Measurements from ENCODE around the gene TALDO1. TPM values are rescaled to one million over a fixed set of nuclear protein-coding genes. Genes with fewer than 3 reads are reported as not detected.
"Not testable (repeated sequence)": the region's sequence is repeated elsewhere in the genome, so short reads cannot be mapped to it uniquely, and the experiment has no call there.

Gene TALDO1
- total RNA-seq, 2 donors from 2014 or later: 132 to 232 TPM

DNA sequence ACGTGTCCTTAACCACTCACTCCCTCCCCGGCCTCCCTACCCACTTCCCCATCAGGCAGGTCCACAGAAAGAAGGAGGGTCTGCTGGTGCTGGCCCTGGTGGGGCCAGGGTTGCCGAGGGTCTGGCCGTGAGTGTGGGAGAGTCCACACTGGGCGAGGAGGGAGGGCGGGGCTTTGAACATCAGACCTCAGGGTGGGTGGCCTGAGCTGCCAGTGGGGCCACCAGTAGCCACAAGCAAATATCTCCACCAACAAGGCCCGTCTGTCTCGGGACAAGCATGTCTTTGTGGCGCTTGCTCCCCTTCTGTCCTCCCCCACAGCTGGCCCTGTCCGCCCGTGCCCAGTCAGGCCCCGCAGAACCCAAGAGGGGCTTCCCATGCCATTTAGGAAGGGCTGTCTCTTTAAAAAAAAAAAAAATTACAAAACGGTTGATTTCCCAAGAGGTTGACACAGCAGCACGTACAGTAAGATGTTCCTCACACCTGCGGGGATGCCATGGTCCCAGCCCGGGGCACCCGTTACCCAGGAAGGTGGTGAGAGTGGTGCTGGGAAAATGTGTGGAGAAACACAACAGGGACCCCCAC lies 17.7 kb upstream of the TALDO1 start:
- H3K4me1 ChIP-seq (ENCODE audit: control insufficient read depth in 1 of 2, low read depth in 2 of 2): peaks cover 22 to 34% of the 10 kb centered on the region in 2 donors
- TF ChIP-seq, protein P1, sequence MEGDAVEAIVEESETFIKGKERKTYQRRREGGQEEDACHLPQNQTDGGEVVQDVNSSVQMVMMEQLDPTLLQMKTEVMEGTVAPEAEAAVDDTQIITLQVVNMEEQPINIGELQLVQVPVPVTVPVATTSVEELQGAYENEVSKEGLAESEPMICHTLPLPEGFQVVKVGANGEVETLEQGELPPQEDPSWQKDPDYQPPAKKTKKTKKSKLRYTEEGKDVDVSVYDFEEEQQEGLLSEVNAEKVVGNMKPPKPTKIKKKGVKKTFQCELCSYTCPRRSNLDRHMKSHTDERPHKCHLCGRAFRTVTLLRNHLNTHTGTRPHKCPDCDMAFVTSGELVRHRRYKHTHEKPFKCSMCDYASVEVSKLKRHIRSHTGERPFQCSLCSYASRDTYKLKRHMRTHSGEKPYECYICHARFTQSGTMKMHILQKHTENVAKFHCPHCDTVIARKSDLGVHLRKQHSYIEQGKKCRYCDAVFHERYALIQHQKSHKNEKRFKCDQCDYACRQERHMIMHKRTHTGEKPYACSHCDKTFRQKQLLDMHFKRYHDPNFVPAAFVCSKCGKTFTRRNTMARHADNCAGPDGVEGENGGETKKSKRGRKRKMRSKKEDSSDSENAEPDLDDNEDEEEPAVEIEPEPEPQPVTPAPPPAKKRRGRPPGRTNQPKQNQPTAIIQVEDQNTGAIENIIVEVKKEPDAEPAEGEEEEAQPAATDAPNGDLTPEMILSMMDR (IDR thresholded peaks at IDR 0.05): no peak
- no peaks in the 10 kb centered on the region for H3K36me3 ChIP-seq
- no peaks in the 10 kb centered on the region for H3K27me3 ChIP-seq (replicated peaks; ENCODE audit: insufficient read depth)
- DNase-seq (ENCODE audit: low spot score) (no peak), ATAC-seq (ENCODE audit: insufficient number of reproducible peaks, low FRiP score, low read depth) (no peak)
- peak overlapping the region in 1 of 2 donors; percentile 94 for H3K27ac ChIP-seq
- H3K4me3 ChIP-seq: no peak overlapping the region
- no peaks in the 10 kb centered on the region for H3K9me3 ChIP-seq

DNA sequence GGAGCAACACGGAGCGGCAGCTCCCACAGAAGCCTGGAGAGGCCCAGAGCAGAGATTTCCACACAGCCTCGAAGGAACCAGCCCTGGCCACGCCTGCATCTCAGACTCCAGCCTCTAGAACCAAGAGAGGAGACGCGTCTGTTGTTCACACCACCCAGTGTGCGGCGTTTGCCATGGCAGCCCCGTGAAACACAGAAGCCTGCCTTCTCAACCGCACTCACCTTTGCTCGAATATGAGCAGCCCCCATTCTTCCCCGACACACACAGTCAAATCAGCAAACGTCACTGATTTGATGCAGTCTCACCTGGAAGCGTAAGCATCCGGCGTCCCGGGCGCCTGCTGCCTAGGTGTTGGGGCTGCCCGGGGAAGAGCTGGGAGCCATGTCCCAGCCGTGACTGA lies 14.2 kb upstream of the TALDO1 start:
- no peaks in the 10 kb centered on the region for H3K27me3 ChIP-seq (replicated peaks; ENCODE audit: insufficient read depth)
- peaks cover 4 to 8% of the 10 kb centered on the region in 2 donors for H3K4me1 ChIP-seq (ENCODE audit: control insufficient read depth in 1 of 2, low read depth in 2 of 2)

DNA sequence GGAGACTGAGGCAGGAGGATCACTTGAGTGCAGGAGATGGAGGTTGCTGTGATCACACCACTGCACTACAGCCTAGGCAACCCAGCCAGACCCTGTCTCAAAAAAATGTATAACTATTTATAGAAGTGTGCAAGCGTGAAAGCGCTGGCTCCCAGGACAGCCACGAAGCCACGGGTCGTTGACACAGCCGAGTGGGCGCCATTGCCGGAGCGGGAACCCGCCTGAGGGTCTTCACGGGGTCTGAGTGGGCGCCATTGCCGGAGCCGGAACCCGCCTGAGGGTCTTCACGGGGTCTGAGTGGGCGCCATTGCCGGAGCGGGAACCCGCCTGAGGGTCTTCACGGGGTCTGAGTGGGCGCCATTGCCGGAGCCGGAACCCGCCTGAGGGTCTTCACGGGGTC lies 12.7 kb upstream of the TALDO1 start:
- not testable (repeated sequence) for H3K9me3 ChIP-seq; H3K27ac ChIP-seq; H3K4me3 ChIP-seq; H3K27me3 ChIP-seq (replicated peaks; ENCODE audit: insufficient read depth); DNase-seq (ENCODE audit: low spot score); H3K36me3 ChIP-seq; H3K4me1 ChIP-seq (ENCODE audit: control insufficient read depth in 1 of 2, low read depth in 2 of 2); ATAC-seq (ENCODE audit: insufficient number of reproducible peaks, low FRiP score, low read depth)

More for the DNA sequence above, 14.2 kb upstream of the TALDO1 start:
- Histone ChIP-seq H3K27ac (no peak overlapping the region), H3K36me3 (no peaks in the 10 kb centered on the region), H3K9me3 (no peaks in the 10 kb centered on the region), H3K4me3 (no peak overlapping the region)
- ATAC-seq (ENCODE audit: insufficient number of reproducible peaks, low FRiP score, low read depth): no peak
- TF ChIP-seq, protein P1 (IDR thresholded peaks at IDR 0.05): no peak
- DNase-seq (ENCODE audit: low spot score): no peak

DNA sequence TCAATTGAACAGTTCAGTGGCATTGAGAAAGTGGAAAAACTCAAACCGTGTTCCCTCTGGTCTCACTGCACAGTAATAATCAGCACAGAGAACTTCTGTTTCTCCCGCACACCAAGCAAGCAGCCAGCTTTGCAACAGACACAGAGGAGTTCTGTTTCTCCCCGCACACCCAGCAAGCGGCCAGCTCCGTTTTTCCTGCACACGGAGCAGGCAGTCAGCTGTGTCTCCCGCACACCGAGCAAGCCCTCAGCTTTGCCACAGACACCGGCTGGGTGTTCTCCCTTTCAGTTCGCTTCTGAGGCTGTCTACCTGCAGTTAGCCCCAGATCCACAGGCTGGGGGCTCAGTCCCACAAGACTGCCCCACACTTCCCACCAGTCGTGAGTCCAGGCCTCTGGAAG lies 9.9 kb upstream of the TALDO1 start:
- Histone ChIP-seq H3K27ac (no peak overlapping the region), H3K9me3 (no peaks in the 10 kb centered on the region), H3K36me3 (no peaks in the 10 kb centered on the region), H3K4me3 (no peak overlapping the region), H3K4me1 (ENCODE audit: control insufficient read depth in 1 of 2, low read depth in 2 of 2) (no peaks in the 10 kb centered on the region), H3K27me3 (replicated peaks; ENCODE audit: insufficient read depth) (no peaks in the 10 kb centered on the region)
- TF ChIP-seq, protein P1 (IDR thresholded peaks at IDR 0.05): no peak
- no peak for DNase-seq (ENCODE audit: low spot score)
- ATAC-seq (ENCODE audit: insufficient number of reproducible peaks, low FRiP score, low read depth): no peak

DNA sequence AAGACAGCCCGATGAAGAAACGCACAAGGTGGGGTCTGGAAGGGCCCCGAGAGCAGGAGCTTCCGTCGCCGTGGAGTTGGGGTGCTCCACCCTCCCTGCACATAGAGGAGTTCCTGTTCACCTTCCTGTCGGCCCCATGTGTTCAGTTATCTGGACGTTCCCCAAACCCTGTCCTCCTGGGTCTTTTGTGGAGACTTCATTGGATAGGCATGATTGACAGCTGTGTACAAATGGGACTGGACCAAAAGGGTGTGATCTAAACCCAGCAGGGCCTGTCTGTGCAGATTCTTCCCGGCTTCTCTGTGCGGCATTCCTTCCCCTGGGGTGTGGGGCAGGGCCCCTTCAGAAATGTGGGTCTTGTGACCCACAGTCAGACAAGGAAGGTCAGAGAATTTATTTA lies 9.4 kb upstream of the TALDO1 start:
- not testable (repeated sequence) for DNase-seq (ENCODE audit: low spot score); H3K4me1 ChIP-seq (ENCODE audit: control insufficient read depth in 1 of 2, low read depth in 2 of 2); H3K27ac ChIP-seq; H3K9me3 ChIP-seq; H3K36me3 ChIP-seq; ATAC-seq (ENCODE audit: insufficient number of reproducible peaks, low FRiP score, low read depth); H3K27me3 ChIP-seq (replicated peaks; ENCODE audit: insufficient read depth); H3K4me3 ChIP-seq

DNA sequence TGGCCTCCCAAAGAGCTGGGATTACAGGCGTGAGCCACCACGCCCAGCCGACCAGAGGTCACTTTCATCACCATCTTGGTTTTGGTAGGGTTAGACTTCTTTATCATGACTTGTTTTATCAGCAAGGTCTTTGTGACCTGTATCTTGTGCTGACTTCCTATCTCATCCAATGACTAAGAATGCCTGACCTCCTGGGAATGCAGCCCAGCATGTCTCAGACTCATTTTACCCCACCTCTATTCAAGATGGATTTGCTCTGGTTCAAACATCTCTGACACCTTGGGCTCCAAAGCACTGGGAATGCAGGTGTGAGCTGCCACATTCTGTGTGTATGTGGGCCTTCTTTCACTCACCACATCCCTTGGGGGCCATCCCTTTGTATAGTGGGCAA lies 5.1 kb upstream of the TALDO1 start:
- TF ChIP-seq, protein P1 (IDR thresholded peaks at IDR 0.05): no peak
- H3K9me3 ChIP-seq: no peaks in the 10 kb centered on the region
- H3K27ac ChIP-seq: no peak overlapping the region
- ATAC-seq (ENCODE audit: insufficient number of reproducible peaks, low FRiP score, low read depth): no peak
- H3K4me3 ChIP-seq: no peak overlapping the region
- DNase-seq (ENCODE audit: low spot score): no peak
- H3K36me3 ChIP-seq: no peaks in the 10 kb centered on the region
- no peaks in the 10 kb centered on the region for H3K27me3 ChIP-seq (replicated peaks; ENCODE audit: insufficient read depth)
- H3K4me1 ChIP-seq (ENCODE audit: control insufficient read depth in 1 of 2, low read depth in 2 of 2): peaks cover 4 to 8% of the 10 kb centered on the region in 2 donors

All from thoracic aorta (tissue), 2 donors.